GM04503 (cell line): ENCODE measurements around the gene SMIM5.

Source experiments
- DNase-seq: peaks from one replicate; pipeline ENCODE4 v3.0.0-alpha.2; 2012; ENCODE audit warnings: low read depth

The SMIM5 gene

DNA sequence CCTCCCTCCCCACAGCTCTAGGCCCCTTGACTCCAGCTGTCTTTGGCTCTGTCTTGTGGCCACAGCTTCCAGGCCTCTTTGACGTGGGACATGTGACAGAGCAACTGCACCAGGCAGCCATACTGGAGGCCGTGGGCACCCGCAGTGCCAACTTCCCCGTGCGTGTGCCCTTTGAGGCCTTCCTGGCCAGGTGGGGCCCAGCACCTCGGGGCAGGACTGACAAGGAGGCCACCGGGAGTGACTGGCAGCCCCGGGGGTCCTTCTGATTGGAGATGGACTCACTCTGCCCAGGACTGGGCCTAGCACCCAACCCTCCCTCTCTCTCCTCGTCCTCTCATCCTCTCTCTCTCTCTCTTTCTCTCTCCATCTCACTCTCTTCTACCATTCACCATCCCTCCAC is 30.1 kb upstream of the SMIM5 start:
- no peak for DNase-seq

DNA sequence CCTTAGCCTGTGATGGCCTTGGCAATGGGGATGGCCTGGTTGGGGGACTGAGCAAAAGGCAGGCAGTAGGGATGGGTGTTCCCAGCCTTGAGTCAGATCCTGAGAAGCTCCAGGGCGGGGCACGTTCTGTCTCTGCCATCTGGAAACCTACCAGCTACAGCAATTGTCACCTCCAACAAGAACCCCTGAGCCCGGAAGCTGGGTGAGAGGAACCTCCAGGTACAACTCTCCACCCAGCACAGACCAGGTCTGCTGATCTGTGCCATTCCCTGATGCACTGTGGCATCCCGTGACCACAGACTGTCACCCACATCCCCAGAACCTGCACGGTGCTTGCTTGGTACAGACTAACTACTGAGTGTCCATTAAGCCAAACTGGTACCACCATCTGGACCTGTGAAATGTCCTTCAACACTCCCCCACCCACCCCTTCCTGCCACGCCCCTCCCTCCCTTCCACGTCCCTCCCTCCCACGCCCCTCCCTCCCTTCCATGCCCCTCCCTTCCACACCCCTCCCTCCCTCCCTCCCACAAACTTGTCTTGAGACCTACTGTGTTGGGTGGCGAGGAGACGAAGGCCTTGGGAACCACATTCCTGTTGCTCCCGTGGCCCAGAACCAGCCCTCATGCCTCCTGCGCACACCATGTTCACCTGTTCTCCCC is 29.1 kb upstream of the SMIM5 start:
- no peak for DNase-seq

DNA sequence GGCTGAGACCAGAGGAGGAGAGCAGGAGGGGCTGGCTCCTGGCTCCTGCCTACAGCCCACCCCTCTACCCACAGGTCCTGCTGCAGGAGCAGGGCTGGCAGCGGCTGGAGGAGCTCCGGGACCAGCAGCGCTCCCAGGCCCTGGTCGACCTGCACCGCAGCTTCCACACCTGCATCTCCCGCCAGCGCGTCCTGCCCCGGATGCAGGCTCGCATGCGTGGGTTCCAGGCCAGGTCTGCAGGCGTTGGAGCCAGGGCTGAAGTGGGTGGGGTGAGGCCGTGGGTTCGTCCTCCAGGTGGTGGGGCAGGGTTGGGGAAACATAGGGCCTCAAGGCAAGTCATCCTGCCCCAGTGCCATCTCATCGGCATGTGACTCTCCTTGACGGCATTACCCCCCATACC is 27.4 kb upstream of the SMIM5 start:
- DNase-seq = no peak

DNA sequence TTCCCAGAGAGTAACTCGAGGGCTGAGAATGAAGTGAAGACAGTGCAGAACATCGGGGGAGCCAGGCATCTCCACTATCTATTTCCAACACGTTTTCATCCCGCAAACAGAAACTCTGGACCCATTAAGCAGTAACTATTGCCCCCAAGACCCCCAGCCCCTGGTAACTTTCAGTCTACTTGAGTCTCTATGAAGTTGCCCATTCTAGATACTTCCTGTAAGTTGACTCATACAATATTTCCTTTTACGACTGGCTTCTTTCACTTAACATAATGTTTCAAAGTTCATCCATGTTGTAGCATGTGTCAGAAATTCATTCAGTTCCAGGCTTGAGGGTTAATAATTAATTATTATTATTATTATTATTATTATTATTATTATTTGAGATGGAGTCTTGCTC is 26.1 kb upstream of the SMIM5 start:
- no peak for DNase-seq

DNA sequence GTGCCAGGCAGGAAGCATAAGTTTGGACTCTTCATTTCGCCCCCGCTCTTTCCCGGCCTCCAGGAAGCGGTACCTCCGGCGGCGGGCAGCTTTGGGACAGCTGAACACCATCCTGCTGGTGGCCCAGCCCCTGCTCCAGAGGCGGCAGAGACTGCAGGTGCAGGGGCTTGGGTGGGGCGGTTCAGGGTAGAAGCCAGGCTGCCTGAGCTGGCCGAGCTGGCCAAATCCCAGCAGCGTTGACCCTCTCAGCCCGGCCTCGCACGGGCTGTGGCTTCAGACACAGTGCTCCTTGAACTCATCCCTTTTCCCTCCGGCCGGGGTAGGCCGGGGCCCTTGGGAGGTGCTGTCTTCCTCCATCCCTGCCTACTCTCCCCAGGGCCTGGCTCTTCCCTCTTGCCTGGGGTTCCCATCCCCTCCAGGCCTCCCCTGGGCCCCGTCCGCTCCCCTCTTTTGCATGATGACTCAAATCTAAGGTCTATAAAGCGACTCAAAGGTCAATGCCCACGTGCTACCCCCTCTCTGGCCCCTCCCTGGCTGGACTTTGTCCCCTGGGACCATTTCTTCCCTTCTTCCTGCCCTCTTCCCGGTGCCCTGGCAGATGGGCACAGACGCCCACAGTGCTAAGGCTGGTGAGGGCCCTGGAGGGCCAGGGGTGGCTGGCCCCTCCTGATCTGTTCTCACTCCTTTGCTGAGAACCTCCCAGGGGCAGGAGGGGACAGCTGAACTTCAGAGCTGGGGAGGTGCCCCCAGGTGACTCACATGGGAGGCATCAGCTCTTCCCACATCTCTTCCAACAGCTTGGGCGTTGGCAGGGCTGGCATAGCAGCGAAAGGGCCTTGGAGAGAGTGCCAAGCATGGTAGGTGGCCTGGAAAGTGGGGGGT is 22.9 kb upstream of the SMIM5 start:
- DNase-seq = no peak

DNA sequence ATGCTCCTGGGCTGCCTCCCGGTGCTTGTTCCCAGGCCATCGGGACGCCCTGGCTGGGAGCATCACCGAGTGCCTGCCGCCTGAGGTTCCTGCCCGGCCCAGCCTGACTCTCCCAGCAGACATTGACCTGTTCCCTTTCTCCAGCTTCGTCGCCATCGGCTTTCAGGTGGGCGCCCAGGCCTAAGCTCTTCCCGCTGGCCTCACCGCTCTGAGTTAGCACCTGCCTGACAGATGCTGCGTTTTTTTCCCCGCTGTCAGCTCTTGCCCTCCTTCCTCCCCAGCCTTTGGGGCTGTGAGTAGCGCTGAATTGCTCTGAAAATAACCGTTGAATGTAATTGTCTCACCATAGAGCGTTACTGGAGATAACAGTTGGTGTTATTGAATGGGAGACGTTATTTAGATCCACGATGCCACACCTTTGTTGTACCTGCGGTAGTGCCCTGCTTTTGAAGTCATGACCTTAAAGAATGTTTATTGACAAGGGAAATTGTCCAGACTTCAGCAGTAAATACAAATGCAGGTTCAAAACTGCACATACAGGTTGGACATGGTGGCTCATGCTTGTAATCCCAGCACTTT is 21.3 kb upstream of the SMIM5 start:
- DNase-seq = no peak

DNA sequence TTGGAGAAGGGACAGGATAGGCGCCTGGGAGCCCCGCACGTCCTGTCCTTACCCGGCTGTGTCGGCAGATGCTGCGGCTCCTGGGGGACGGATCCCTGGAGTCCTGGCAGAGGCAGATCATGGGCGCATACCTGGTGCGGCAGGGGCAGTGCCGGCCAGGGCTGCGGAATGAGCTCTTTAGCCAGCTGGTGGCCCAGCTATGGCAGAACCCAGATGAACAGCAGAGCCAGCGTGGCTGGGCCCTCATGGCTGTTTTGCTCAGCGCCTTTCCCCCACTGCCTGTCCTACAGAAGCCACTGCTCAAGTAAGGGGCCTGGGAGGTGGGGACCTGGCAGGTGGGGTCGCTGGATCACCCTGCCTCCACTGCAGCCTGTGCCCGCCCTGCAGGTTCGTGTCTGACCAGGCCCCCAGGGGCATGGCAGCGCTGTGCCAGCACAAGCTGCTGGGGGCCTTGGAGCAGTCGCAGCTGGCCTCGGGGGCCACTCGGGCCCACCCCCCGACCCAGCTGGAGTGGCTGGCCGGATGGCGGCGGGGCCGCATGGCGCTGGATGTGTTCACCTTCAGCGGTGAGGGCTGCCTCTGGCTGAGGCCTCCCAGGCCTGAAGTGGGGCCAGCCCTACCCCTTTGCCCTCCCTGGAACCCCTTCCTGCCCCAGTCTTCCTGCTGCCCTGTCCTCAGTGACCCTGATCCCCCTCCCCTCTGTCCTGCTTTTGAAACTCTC is 20.2 kb upstream of the SMIM5 start:
- no peak for DNase-seq

DNA sequence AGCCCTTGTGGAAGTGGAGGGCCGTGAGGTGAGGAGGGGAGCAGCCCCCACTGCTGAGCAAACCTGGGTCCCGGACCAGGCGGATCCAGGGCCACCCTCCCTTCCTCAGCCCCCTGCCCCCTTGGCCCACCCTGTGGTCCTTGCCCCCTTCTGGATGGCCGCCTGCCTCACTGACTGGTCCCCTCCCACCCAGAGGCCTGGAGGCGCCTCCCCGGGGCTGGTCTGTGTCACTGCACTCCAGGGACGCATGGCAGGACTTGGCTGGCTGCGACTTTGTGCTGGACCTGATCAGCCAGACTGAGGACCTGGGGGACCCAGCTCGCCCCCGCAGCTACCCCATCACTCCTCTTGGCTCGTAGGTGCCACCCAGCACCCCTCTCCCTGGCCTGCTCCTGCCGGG is 19.2 kb upstream of the SMIM5 start:
- DNase-seq = no peak

DNA sequence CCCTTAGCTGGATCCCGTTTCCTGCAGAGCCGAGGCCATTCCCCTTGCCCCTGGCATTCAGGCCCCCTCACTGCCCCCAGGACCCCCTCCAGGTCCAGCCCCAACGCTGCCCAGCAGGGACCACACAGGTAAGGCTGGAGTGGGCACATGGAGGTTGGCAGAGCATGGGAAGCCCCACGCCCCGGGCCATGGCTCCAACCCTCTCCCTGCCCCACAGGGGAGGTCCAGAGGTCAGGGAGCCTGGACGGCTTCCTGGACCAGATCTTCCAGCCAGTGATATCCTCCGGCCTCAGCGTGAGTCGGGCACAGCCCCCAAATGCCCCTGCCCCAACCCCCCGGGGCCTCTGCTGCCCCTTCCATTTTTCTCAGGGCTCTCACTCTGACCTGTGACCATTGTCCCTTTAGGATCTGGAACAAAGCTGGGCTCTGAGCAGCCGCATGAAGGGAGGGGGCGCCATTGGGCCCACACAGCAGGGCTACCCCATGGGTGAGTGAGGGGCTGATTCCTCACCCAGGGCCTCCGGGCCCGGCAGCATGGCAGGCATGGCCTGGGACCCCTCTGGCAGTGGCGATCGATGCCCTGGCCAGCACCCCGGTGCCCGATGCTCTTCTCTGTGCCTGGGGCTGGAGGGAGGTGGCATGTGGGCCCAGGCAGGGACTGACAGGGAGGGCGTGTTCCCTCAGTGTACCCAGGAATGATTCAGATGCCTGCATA is 18.5 kb upstream of the SMIM5 start:
- no peak for DNase-seq

DNA sequence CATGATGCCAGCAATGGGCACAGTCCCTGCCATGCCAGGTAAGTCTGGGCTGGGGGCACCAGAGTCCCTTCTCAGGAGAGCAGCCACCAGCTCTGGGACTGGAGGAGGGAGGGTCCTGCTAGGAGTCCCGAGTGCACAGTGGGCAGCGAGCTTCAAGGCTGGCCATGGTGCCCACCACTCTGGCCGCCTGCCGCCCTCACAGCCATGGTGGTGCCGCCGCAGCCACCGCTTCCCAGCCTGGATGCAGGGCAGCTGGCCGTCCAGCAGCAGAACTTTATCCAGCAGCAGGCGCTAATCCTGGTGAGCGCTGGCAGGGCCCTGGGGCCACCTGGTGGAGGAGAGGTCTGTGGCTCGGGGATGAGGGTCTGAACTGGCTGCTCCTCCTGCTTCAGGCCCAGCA is 17.9 kb upstream of the SMIM5 start:
- no peak for DNase-seq

DNA sequence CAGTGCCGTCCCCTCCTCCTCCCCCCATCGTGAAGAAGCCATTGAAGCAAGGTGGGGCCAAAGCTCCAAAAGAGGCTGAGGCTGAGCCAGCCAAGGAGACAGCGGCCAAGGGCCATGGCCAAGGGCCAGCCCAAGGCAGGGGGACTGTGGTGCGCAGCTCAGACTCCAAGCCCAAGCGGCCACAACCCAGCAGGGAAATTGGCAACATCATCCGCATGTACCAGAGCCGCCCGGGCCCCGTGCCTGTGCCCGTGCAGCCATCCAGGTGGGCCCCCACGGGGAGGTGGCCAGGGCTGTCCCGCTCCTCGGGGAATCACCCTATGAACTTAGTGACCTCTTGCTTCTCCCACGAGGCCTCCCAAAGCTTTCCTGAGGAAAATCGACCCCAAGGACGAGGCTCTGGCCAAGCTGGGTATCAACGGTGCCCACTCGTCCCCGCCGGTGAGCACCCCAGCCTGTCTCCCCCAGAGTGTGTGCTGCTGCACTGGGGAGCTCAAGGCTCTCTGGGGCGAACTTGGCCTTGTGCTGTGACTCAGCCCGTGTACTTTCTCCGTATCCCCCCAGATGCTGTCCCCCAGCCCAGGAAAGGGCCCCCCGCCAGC is 16.6 kb upstream of the SMIM5 start:
- no peak for DNase-seq

DNA sequence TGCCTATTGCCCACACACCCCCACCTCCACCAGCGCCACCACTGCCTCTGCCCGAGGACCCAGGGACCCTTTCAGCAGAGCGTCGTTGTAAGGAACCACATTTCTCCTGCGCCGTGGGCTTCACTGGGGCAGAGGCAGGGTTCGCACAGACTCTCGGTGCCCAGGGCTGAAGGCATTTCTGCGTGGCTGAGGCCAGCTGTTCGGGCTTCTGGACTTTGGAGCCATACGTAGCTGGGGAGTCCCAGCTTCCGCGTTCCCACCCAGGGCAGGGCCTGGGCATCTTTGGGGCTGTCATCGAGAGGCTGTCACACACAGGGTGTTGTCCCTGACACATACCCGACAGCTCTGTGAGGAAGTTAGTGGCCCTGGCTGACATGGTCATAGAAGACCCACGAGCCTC is 16.0 kb upstream of the SMIM5 start:
- DNase-seq = no peak

DNA sequence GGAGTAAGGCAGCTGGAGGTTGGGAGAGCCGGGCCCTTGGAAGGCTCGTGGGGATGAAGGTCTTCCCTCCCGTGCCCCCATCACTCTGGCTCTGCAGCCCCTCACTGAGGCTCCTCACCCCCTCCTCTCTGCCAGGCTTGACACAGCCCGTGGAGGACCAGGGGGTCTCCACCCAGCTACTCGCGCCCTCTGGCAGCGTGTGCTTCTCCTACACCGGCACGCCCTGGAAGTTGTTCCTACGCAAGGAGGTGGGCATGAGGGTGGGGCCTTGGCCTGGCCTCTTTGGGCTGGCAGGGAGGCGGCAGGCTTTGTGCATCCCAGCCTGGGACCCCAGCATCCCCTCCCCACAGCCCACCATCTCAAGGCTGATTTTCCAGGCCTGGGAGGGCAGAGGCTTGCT is 15.6 kb upstream of the SMIM5 start:
- DNase-seq = no peak

DNA sequence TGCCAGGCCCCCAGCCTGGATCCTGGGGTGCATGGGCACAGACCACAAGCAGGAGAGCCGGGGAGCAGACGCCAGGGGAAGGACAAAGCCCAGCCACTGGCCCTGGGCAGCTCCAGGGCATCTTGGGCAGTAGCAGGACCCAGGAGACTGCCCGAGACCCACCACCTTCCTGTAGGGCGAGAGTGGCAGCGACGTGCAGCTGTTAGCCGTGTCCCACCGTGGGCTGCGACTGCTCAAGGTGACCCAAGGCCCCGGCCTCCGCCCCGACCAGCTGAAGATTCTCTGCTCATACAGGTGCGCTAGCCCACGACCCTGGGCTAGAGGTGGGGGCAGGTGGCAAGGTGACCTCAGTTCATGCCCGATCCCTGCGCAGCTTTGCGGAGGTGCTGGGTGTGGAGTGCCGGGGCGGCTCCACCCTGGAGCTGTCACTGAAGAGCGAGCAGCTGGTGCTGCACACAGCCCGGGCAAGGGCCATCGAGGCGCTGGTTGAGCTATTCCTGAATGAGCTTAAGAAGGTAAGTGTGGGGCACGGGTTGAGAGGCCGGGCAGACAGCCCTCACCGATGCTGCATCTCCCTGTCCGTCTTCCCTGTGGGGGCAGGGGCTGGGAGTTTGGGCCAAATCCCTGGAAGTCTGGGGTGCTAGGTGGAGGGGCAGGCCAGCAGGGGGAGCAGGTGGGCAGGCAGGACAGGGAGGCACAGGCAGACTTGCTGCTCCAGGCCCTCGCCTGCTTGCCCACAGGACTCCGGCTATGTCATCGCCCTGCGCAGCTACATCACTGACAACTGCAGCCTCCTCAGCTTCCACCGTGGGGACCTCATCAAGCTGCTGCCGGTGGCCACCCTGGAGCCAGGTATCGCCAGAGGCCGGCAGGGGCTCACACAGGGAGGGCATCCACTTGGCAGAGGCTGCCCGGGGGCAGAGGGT is 13.5 kb upstream of the SMIM5 start:
- no peak for DNase-seq

DNA sequence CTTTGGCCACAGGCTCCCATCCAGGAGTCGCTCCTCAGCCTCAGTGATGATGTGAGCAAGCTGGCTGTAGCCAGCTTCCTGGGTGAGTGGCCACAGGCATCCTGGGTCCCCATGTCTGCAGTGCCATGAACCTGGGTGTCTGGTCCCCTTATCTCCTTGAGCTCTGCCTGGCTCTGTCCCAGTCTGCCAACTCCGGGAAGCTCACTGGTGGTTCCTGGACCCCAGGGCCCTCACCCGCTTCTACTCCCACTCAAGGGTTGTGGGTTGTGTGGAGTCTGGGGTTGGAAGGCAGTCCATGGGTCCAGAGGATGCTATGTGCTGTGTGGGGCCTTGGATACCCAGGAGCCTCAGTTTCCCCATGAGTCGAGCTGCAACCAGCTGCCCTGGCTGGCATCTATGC is 11.7 kb upstream of the SMIM5 start:
- no peak for DNase-seq

DNA sequence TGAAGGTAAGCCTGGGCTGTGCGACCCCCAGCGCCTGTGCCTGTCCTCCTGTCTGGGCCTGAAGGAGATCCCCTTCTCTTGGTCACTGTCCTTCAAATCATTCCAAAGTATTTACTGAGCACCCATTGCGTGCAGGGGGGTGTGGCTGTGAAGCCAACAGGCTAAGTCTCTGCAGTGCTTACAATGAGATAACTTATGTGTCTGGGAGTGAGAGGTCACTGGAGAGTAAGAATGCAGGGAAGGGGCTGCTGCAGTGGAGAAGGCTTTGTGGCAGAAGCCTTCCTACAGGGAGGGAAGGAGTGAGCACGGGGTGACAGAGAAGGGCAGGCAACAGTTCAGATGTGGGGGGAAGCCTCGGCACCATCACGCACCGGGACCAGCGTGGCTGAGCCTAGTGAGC is 11.2 kb upstream of the SMIM5 start:
- DNase-seq = no peak

DNA sequence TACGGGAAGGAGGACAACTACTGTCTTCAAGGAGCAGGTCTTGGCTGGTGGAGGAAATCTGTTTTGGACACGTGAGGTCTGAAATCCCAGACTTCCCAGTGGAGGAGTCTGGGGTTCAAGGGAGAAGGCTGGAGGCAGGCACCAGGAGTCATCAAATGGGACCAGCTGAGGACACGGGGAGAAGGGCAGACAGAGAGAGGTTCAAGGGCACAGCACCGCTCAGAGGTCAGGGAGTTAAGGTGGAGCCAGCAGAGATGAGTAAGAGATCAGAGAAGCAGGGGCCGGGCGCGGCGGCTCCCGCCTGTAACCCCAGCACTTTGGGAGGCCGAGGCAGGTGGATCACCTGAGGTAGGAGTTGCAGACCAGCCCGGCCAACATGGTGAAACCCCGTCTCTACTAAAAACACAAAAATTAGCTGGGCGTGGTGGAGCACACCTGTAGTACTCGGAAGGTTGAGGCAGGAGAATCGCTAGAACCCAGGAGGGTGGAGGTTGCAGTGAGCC is 10.4 kb upstream of the SMIM5 start:
- no peak for DNase-seq

DNA sequence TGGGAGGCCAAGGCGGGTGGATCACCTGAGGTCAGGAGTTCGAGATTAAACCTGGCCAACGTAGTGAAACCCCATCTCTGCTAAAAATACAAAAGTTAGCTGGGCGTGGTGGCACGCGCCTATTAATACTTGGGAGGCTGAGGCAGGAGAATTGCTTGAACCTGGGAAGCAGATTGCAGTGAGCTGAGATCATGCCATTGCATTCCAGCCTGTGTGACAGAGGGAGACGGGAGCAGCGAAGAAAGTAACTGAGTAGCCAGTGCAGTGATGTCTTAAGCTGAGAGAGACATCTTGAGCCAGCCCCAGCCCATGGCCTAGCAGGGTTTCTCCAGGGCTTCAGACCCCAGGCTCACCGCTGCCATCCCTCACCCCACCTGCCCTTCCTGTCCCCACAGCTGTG is 9.8 kb upstream of the SMIM5 start:
- DNase-seq = no peak

DNA sequence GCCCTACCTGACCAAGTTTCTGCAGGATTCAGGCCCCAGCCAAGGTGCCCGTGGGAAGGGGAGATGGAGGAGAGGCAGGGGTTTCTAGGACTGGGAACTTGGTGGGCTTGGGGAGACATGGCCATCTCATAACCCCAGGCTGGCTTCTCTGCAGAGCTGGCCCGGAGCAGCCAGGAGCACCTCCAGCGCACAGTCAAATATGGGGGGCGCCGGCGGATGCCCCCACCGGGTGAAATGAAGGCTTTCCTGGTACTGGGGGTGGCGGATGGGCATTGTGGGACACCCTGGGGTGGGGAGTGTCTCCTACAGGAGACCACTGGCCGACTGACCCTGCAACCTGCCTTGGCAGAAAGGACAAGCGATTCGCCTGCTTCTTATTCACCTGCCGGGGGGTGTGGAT is 9.2 kb upstream of the SMIM5 start:
- no peak for DNase-seq

DNA sequence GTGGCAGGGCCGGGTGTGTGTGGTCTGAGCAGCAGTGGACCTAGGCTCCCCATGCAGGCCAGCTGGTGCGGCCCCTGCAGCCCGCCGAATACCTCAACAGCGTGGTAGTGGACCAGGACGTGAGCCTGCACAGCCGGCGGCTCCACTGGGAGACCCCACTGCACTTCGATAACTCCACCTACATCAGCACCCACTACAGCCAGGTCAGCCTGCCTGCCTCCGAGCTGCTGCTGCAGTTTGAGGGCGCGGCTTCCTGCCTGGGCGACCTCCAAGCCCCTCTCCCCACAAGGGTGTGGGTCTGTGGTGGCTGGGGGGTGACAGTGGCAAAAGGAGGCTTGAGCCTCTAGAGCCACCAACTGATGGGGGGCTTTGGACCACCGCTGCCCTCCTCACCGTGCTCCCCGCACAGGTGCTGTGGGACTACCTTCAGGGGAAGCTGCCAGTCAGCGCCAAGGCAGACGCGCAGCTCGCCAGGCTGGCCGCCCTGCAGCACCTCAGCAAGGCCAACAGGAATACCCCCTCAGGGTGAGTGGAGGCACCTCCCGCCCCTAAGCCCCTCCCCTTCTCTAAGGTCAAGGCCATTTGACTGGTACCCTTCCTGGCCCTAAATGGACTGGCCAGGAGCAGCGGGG is 8.4 kb upstream of the SMIM5 start:
- no peak for DNase-seq
